Measurements from ENCODE around the gene WDR37.

WDR37 gene

DNA sequence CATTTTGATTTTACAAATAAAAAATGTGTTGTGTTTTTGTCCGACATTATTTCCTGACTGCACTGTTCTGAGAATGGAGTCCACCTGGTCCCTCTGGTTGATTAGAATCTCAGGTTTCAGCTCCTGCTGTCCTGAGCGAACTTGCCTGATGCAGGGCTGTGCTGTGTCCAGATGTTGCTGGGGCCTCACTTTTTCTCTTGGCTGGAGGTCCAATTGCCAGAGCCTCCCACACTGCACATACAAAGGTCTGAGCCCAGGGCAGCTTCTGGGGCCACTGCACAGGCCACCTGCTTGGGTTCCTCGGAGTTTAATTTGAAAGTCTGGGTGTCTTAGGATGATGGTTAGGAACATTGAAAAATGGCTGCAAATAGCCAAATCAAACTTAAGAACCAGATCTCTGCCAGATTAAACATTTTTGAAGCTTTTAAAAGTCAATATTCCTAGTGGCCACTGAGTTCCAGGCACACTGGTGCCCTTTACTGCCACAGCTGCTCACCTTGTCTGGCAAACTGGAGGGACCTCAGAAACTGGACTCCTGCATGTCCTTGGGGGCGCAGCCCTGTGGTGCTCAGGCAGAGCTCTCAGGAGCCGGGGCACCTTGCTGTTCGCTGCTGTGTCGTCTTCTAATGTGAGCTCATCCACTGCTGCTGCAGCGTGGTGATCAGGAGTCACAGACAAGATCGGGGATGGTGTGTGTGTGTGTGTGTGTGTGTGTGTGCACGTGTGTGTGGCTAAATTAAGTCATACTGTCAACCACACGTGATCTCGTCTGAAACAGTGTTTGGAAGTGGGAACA lies 75.0 kb downstream of the WDR37 start:
- DNase-seq, result no peak

- no peak for DNase-seq
Measured at GRCh38 chr10:1132584-1132983, 76.4 kb downstream of the WDR37 start.

- no peak for DNase-seq
Measured at GRCh38 chr10:1133495-1134045, 77.4 kb downstream of the WDR37 start.

DNA sequence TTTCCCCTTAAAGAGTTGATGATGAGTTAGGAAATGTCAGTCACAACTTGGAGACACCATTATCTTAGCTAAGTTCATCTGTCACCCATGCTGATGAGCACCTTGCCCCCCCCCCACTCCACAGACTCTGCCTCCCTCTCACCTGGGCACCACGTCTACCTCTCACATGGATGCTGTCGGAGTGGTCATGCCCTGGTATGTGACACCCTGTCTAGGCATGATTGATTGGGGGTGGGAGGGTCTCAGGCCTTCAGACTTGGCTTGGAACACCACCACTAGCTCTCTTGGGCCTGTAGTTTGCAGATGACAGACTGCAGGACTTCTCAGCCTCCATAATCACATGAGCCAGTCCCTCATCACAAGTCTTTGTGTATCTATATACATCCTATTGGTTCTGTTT lies 78.0 kb downstream of the WDR37 start:
- DNase-seq, result no peak

GRCh38 chr10:1136268-1136667 lies 80.1 kb downstream of the WDR37 start:
- no peak for DNase-seq

DNA sequence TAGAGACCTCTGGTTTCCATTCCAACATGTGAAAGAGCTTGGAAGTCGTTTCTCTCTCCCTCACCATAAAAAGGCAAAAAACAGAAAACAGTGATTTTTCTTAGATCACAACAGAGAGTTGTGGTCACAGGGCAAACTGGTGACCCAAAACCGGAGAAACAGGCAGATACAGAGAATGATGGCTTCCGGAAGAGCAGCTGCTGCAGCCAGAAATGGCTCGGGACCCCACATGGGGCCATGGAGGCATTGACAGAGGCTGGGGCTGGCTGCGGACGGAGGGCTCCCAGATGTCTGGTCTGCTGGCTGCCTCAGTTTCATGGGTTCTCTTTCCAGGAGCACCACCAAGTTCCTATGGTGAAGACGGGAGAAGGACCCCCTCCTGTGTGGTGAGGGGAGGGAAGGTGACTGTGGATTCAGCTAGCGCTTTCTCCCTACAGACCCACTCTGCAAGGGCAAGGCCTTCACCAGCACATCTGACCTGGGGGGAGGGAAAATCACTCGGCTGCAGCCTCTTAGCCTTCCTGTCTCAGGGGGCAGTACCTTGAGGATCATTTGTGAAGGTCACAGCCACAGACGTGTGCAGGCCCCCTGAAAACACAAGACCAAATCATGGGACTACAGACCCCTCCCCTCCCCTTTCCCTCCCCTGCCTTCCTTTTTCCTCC lies 81.4 kb downstream of the WDR37 start:
- no peak for DNase-seq

GRCh38 chr10:1138529-1138928 lies 82.3 kb downstream of the WDR37 start:
- no peak for DNase-seq

GRCh38 chr10:1141261-1141660 lies 85.1 kb downstream of the WDR37 start:
- DNase-seq, result no peak

- DNase-seq, result no peak
Measured at GRCh38 chr10:1141701-1142100, 85.5 kb downstream of the WDR37 start.

- no peak for DNase-seq
Measured at GRCh38 chr10:1142596-1142995, 86.4 kb downstream of the WDR37 start.

DNA sequence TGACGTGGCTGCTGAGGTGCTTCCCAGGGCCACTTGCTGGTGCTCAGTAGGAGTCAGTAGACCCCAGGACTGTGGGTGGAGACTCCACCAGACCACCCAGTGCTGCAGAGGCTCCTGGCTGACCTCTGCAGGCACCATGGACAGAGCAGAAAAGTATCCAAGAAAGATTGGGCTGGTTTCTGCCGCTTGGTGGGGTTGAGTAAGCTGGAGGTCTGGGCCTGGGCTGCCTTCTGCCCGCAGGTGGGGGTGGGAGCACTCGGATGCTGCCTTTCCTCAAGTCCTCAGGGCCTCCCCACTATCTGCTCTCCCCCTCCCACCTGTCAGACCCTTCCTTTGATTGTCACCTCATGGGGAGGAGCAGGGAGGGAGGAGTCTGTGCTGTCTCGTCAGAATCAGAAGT lies 91.6 kb downstream of the WDR37 start:
- no peak for DNase-seq

DNA sequence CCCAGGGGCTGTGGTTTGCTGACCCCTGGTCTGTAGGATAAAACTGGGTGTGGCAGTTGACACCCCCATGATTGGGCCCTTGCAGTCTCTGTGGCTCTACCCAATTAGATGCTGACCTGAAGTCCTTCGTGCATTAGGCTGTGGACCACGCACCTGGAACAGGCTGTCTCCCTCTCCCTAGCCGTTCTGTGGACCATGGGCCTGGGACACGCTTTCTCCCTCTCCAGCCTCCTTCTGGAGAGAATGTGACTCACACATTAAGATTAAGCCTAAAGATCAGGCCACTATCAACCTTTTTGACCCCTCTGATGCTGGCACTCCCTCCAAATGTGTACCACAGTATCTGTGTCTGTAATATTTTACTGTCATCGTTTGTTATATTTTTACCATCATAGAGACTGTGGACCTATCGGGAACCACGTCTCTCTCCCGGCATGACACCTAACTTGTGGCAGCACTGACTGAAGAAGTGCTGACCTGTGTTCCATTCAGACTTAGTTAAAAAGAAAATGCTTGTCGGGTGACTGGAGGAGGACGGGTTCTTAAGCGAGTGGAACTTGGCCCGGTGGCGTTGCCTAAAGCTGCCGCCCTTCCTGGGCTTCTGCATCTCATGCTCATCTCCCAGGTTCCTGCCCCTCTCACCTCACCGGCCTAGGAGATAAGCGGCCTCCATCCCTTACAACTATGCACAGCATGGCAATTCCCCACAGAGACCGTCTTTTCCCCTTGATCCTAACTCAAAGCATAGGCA lies 92.8 kb downstream of the WDR37 start:
- no peak for DNase-seq

- DNase-seq, result no peak
Measured at GRCh38 chr10:1149793-1150637, 93.8 kb downstream of the WDR37 start.

GRCh38 chr10:1150638-1150955 lies 94.4 kb downstream of the WDR37 start:
- DNase-seq, result no peak

DNA sequence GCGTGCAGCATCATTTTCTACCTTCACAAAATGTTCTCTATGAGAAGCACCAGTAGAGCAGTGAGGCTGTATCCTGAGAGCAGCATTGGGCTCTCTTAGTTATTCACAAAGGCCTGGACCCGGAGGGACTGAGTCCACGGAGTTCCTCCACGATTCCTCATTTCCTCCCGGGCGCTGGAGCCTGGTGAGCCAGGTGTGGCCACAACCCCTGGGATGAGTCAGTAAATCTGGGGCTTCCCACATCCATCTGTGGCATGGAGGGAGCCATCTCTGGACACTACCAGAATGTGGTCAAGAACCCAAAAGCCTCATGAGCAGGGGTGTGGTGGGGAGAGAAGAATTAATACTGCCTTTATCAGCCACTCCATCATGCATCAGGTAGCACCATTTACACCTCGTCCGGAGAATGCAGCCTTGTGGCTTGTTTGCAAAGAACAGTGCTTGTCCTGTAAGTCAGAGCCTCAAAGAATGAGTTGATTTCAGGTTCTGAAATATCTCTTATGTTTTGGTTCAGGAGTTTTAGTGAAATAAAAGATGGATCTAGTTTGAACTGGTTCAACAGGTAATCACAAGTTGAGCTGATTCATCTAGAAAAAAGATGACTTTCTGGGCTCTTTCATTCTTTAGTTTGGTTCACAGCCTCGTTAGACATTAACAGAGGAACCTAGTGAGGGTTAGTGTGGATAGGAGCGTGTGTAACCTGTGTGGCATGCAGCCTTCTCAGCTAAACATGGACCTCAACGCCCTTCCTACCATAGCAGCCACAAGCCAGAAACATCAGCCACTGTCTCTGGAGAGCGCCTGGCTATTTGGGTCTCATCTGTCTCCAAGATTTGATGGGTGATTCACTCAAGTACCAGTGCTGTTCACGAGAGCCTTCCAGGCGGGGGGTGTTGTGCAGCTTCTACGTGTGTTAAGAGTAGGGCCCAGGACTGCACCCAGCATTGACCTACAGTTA lies 95.2 kb downstream of the WDR37 start:
- DNase-seq, result no peak

DNA sequence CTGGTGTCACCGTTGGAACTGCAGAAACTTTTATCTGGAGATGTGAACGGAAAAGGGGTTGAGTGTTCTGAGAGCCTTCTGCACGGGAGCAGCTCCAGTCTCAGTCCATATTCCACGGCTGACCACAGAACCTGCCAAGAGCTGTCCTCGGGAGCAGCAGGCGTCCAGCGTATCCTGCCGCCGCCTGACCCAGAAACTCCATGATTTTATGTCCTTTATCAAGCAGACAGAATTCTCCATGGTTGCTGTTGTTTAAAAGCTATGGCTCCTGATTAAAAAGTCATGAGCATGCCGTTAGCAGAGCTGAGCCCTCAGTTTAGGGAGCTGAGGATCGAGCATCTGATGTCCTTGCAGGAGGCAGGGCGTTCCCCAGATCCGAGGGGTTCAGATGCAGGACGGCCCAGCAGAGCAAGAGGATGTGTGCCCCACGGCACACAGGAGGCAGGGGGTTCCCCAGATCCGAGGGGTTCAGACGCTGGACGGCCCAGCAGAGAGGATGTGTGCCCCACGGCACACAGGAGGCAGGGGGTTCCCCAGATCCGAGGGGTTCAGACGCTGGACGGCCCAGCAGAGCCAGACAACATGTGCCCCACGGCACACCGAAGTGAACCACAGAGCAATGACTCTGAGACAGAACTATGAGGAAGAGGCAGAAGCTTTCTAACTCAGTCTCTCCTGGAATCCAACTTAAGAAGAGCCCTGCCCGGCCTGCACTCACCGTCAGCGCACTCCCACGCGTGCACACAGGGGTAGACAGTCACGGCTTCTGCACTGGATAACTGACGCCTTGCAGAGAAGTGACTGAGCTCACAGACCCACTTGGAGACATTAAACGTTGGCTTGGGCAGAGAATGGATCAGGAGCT lies 96.4 kb downstream of the WDR37 start:
- DNase-seq, result no peak

DNA sequence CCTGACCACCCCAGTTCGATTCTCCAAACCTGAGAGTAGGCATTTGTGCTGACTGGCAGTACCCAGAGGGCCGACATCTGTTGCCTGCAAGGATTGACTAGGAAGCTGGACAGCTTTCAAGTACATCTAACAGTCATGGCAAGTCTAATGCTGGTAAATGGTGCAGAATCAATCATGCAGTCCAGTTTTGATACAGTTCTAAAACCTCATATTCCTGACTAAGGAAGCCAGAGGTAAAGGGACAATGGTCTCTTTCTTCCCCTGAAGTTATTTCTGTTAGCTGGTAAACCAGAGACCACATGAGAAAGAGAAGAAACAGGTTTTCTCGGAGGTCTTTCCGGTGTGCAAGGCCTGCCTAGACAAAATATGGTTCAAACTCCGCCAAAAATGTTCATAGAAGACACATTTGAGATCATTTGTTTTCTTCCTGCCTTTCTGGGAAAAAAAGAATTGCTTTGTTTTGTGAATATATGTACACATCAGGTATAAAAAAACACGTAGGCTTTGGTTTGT lies 97.1 kb downstream of the WDR37 start:
- DNase-seq, result no peak

- no peak for DNase-seq
Measured at GRCh38 chr10:1153805-1154351, 97.7 kb downstream of the WDR37 start.

DNA sequence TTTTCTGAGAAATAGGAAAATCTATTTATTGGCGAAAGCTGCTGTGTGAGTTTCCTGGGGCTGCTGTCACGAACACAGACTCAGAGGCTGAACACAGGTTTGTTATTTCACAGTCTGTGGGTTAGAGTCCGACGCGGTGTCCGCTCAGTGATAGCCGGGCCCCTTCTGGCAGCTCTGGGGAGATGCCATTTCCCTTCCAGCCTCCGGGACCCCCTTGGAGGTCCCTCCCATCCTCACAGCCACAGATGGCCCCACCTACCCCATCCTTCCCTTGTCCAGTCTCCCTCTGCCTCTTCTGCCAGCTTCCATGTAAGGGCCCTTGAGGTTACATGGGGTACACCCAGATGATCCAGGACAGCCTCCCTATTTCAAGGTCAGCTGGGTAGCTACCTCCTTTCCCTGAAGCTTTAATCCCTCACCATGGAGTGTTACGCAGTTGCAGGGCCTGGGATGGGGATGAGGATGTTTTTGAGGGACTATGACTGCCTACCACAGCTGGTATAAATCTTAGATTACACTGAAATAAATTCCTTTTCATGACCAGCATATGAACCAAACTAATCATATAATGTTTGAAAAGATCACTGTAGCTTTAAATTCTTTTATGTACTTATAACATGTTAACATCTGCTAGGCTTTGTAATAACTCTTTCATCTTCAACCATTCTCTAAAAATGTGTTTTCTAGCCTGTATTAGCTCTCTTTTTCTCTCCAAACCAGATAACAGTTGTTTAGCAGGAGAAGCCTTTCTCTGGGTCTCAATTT lies 98.5 kb downstream of the WDR37 start:
- no peak for DNase-seq

All from central memory CD4-positive, alpha-beta T cell (primary cell).